Measurements from ENCODE around the gene JMJD7. TPM values are rescaled to one million over a fixed set of nuclear protein-coding genes. Genes with fewer than 3 reads are reported as not detected.

JMJD7 gene
- polyA plus RNA-seq, 1 donor from 2014 or later = 15.6 TPM

GRCh38 chr15:41792000-41792637 is 35.8 kb upstream of the JMJD7 start:
- Mint-ChIP-seq H3K27me3 (peaks cover 2% of the 10 kb centered on the region), H3K4me1 (peaks cover 16 to 27% (median 17%) of the 10 kb centered on the region in 3 donors), H3K27ac (no peak overlapping the region), H3K4me3 (no peak overlapping the region), H3K36me3 (peaks cover 4% of the 10 kb centered on the region), H3K9me3 (no peaks in the 10 kb centered on the region)

GRCh38 chr15:41794081-41794480 is 33.8 kb upstream of the JMJD7 start:
- Mint-ChIP-seq H3K4me1 (peaks cover 10 to 21% (median 12%) of the 10 kb centered on the region in 3 donors), H3K9me3 (no peaks in the 10 kb centered on the region), H3K36me3 (peaks cover 3% of the 10 kb centered on the region), H3K27me3 (no peaks in the 10 kb centered on the region), H3K27ac (no peak overlapping the region), H3K4me3 (no peak overlapping the region)

- Mint-ChIP-seq H3K4me1 (peaks cover 5 to 18% (median 7%) of the 10 kb centered on the region in 3 donors), H3K4me3 (no peak overlapping the region), H3K27me3 (no peaks in the 10 kb centered on the region), H3K27ac (peak overlapping the region in 1 of 3 donors; percentile 67), H3K36me3 (peaks cover 7% of the 10 kb centered on the region), H3K9me3 (no peaks in the 10 kb centered on the region)
Observed at GRCh38 chr15:41795996-41796856, 31.7 kb upstream of the JMJD7 start.

- peaks cover 7% of the 10 kb centered on the region for H3K36me3 Mint-ChIP-seq
- no peak overlapping the region for H3K4me3 Mint-ChIP-seq
- H3K9me3 Mint-ChIP-seq = no peaks in the 10 kb centered on the region
- H3K4me1 Mint-ChIP-seq = peaks cover 2 to 16% (median 5%) of the 10 kb centered on the region in 3 donors
- H3K27ac Mint-ChIP-seq = peak overlapping the region in 1 of 3 donors; percentile 81
- H3K27me3 Mint-ChIP-seq = no peaks in the 10 kb centered on the region
Observed at GRCh38 chr15:41797201-41797944, 30.5 kb upstream of the JMJD7 start.

- Mint-ChIP-seq H3K36me3 (peaks cover 7% of the 10 kb centered on the region), H3K4me3 (no peak overlapping the region), H3K4me1 (peaks cover 0 to 16% (median 5%) of the 10 kb centered on the region in 3 donors), H3K27ac (peak overlapping the region in 2 of 3 donors; percentile 70 to 71), H3K9me3 (no peaks in the 10 kb centered on the region), H3K27me3 (no peaks in the 10 kb centered on the region)
Observed at GRCh38 chr15:41798607-41799487, 29.0 kb upstream of the JMJD7 start.

GRCh38 chr15:41799488-41799805 is 28.4 kb upstream of the JMJD7 start:
- H3K4me1 Mint-ChIP-seq = peaks cover 0 to 15% (median 5%) of the 10 kb centered on the region in 3 donors
- H3K36me3 Mint-ChIP-seq = peaks cover 7% of the 10 kb centered on the region
- H3K4me3 Mint-ChIP-seq = no peak overlapping the region
- peak overlapping the region in 1 of 3 donors; percentile 70 for H3K27ac Mint-ChIP-seq
- H3K9me3 Mint-ChIP-seq = no peaks in the 10 kb centered on the region
- H3K27me3 Mint-ChIP-seq = no peaks in the 10 kb centered on the region

GRCh38 chr15:41801185-41801584 is 26.7 kb upstream of the JMJD7 start:
- Mint-ChIP-seq H3K9me3 (no peaks in the 10 kb centered on the region), H3K27ac (no peak overlapping the region), H3K27me3 (no peaks in the 10 kb centered on the region)

GRCh38 chr15:41801850-41802455 is 25.9 kb upstream of the JMJD7 start:
- peaks cover 0 to 2% (median 0%) of the 10 kb centered on the region in 3 donors for H3K4me1 Mint-ChIP-seq
- H3K36me3 Mint-ChIP-seq = peaks cover 7% of the 10 kb centered on the region
- H3K27ac Mint-ChIP-seq = no peak overlapping the region
- no peaks in the 10 kb centered on the region for H3K27me3 Mint-ChIP-seq
- no peaks in the 10 kb centered on the region for H3K9me3 Mint-ChIP-seq
- no peak overlapping the region for H3K4me3 Mint-ChIP-seq

More at GRCh38 chr15:41801185-41801584, 26.7 kb upstream of the JMJD7 start:
- Mint-ChIP-seq H3K4me3 (no peak overlapping the region), H3K4me1 (peaks cover 0 to 3% (median 2%) of the 10 kb centered on the region in 3 donors), H3K36me3 (peaks cover 7% of the 10 kb centered on the region)

GRCh38 chr15:41804361-41804760 is 23.5 kb upstream of the JMJD7 start:
- Mint-ChIP-seq H3K27me3 (no peaks in the 10 kb centered on the region), H3K36me3 (peaks cover 7% of the 10 kb centered on the region), H3K4me3 (no peak overlapping the region), H3K9me3 (no peaks in the 10 kb centered on the region), H3K27ac (no peak overlapping the region), H3K4me1 (no peaks in the 10 kb centered on the region)

- Mint-ChIP-seq H3K4me3 (no peak overlapping the region), H3K27ac (no peak overlapping the region), H3K4me1 (peaks cover 0 to 3% (median 0%) of the 10 kb centered on the region in 3 donors), H3K36me3 (peaks cover 7% of the 10 kb centered on the region), H3K27me3 (no peaks in the 10 kb centered on the region), H3K9me3 (no peaks in the 10 kb centered on the region)
Observed at GRCh38 chr15:41804916-41805666, 22.8 kb upstream of the JMJD7 start.

- no peaks in the 10 kb centered on the region for H3K9me3 Mint-ChIP-seq
- H3K27me3 Mint-ChIP-seq = no peaks in the 10 kb centered on the region
- H3K36me3 Mint-ChIP-seq = peaks cover 4% of the 10 kb centered on the region
- H3K27ac Mint-ChIP-seq = no peak overlapping the region
- H3K4me1 Mint-ChIP-seq = peaks cover 0 to 4% (median 0%) of the 10 kb centered on the region in 3 donors
- H3K4me3 Mint-ChIP-seq = no peak overlapping the region
Observed at GRCh38 chr15:41805711-41806110, 22.2 kb upstream of the JMJD7 start.

GRCh38 chr15:41806291-41807181 is 21.4 kb upstream of the JMJD7 start:
- H3K9me3 Mint-ChIP-seq = no peaks in the 10 kb centered on the region
- peak overlapping the region in 1 of 4 donors; percentile 22 for H3K4me3 Mint-ChIP-seq
- H3K27ac Mint-ChIP-seq = no peak overlapping the region
- peaks cover 1% of the 10 kb centered on the region for H3K36me3 Mint-ChIP-seq
- H3K27me3 Mint-ChIP-seq = no peaks in the 10 kb centered on the region
- peaks cover 5 to 6% (median 5%) of the 10 kb centered on the region in 3 donors for H3K4me1 Mint-ChIP-seq

- peaks cover 1% of the 10 kb centered on the region for H3K36me3 Mint-ChIP-seq
- no peak overlapping the region for H3K4me3 Mint-ChIP-seq
- no peak overlapping the region for H3K27ac Mint-ChIP-seq
- no peaks in the 10 kb centered on the region for H3K27me3 Mint-ChIP-seq
- H3K4me1 Mint-ChIP-seq = peaks cover 5 to 6% (median 6%) of the 10 kb centered on the region in 3 donors
- no peaks in the 10 kb centered on the region for H3K9me3 Mint-ChIP-seq
Observed at GRCh38 chr15:41809121-41809520, 18.8 kb upstream of the JMJD7 start.

All from IgD-negative memory B cell (primary cell).